HG03025 (cell line): ENCODE results near the gene PLEKHA1.

Experiments used
- ATAC-seq: cut with Tn5 transposase; IDR thresholded peaks from one replicate; pipeline ENCODE4 v1.9.1; 2021; ENCODE audit warnings: mild to moderate bottlenecking, moderate library complexity; ENCODE audit not compliant: unreplicated experiment, low FRiP score

Gene PLEKHA1

GRCh38 chr10:122474131-122474818 lies 99.8 kb downstream of the PLEKHA1 start:
- ATAC-seq = no peak

GRCh38 chr10:122475100-122475499 lies 100.6 kb downstream of the PLEKHA1 start:
- no peak for ATAC-seq

GRCh38 chr10:122475591-122476332 lies 101.3 kb downstream of the PLEKHA1 start:
- no peak for ATAC-seq

GRCh38 chr10:122476333-122476695 lies 101.8 kb downstream of the PLEKHA1 start:
- ATAC-seq = no peak

- no peak for ATAC-seq
Measured at GRCh38 chr10:122477436-122477835, 102.9 kb downstream of the PLEKHA1 start.

- ATAC-seq = no peak
Measured at GRCh38 chr10:122478971-122479370, 104.5 kb downstream of the PLEKHA1 start.

- ATAC-seq = no peak
Measured at GRCh38 chr10:122480146-122480833, 105.8 kb downstream of the PLEKHA1 start.

- ATAC-seq = no peak
Measured at GRCh38 chr10:122481296-122482056, 107.0 kb downstream of the PLEKHA1 start.
